H1 (cell line): Measurements from ENCODE around the gene CDR2.

Experiments used
- EP300 ChIP-seq, 2 experiments: IDR thresholded peaks; 1 replicate in 1 of 2; 2 replicates in 1 of 2; pipeline ENCODE4 v1.6.1; 2011 to 2012; ENCODE audit warnings: low read depth in 2 of 2, low read length in 2 of 2, mild to moderate bottlenecking in 2 of 2, borderline replicate concordance in 1 of 2, inconsistent platforms in 1 of 2, moderate library complexity in 1 of 2
- HDAC6 ChIP-seq: IDR thresholded peaks from one replicate; pipeline ENCODE4 v1.7.1; 2012; ENCODE audit warnings: low read depth, mild to moderate bottlenecking, inconsistent platforms, low read length, moderate library complexity
- MAFK ChIP-seq: IDR thresholded peaks from 2 replicates; pipeline ENCODE4 v1.6.1; 2012; ENCODE audit warnings: low read depth, mild to moderate bottlenecking, improper control_type of control experiment, low read length
- RAD21 ChIP-seq, 2 experiments: IDR thresholded peaks in 1 of 2; conservative IDR thresholded peaks in 1 of 2; 2 replicates each; pipeline ENCODE4 v1.6.1; 2011; ENCODE audit warnings: low read depth in 2 of 2, low read length in 2 of 2, improper control_type of control experiment in 1 of 2, inconsistent platforms in 1 of 2, mild to moderate bottlenecking in 1 of 2, moderate library complexity in 1 of 2
- SAP30 ChIP-seq: fragments of 300-600 bp; sonication (generic); IDR thresholded peaks from 2 replicates; pipeline ENCODE4 v1.7.1; 2012; ENCODE audit warnings: low read length, moderate library complexity, mild to moderate bottlenecking, inconsistent platforms; ENCODE audit not compliant: insufficient read depth, insufficient replicate concordance
- SP1 ChIP-seq: IDR thresholded peaks from 2 replicates; pipeline ENCODE4 v1.6.1; 2011; ENCODE audit warnings: low read depth, low read length
- TF ChIP-seq, protein P1 (sequence below), 3 experiments: IDR thresholded peaks; 1 replicate in 2 of 3; 2 replicates in 1 of 3; pipeline versions ENCODE4 v1.5.1 to v1.6.1; 2011; ENCODE audit warnings: low read length in 3 of 3, mild to moderate bottlenecking in 3 of 3, inconsistent platforms in 2 of 3, low read depth in 1 of 3, moderate library complexity in 1 of 3; ENCODE audit not compliant: insufficient read depth in 1 of 3; ENCODE audit errors: control extremely low read depth in 1 of 3

- TF ChIP-seq SAP30 (no peak), SP1 (no peak), EP300 (IDR thresholded peaks at IDR 0.05; ENCODE audit: borderline replicate concordance in 1 of 2, low read depth in 2 of 2, low read length in 2 of 2) (no peak), MAFK (no peak), RAD21 (IDR thresholded peaks at IDR 0.05 in 1 of 2, conservative IDR thresholded peaks at IDR 0.05 in 1 of 2; ENCODE audit: low read depth in 2 of 2, low read length in 2 of 2) (no peak), HDAC6 (no peak)
- TF ChIP-seq, protein P1, sequence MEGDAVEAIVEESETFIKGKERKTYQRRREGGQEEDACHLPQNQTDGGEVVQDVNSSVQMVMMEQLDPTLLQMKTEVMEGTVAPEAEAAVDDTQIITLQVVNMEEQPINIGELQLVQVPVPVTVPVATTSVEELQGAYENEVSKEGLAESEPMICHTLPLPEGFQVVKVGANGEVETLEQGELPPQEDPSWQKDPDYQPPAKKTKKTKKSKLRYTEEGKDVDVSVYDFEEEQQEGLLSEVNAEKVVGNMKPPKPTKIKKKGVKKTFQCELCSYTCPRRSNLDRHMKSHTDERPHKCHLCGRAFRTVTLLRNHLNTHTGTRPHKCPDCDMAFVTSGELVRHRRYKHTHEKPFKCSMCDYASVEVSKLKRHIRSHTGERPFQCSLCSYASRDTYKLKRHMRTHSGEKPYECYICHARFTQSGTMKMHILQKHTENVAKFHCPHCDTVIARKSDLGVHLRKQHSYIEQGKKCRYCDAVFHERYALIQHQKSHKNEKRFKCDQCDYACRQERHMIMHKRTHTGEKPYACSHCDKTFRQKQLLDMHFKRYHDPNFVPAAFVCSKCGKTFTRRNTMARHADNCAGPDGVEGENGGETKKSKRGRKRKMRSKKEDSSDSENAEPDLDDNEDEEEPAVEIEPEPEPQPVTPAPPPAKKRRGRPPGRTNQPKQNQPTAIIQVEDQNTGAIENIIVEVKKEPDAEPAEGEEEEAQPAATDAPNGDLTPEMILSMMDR (IDR thresholded peaks at IDR 0.05; ENCODE audit: control extremely low read depth in 1 of 3, insufficient read depth in 1 of 3, low read depth in 1 of 3, low read length in 3 of 3) = no peak
These were observed 37.8 kb downstream of the CDR2 start for GRCh38 chr16:22336581-22336980.
